K562 (cell line): ENCODE results near the gene HEMK1. TPM values are rescaled to one million over a fixed set of nuclear protein-coding genes. Genes with fewer than 3 reads are reported as not detected.

Source experiments
- ARID3A ChIP-seq: IDR thresholded peaks from 2 replicates; pipeline ENCODE4 v1.6.1; 2012; ENCODE audit warnings: low read depth, low read length, improper control_type of control experiment, borderline replicate concordance
- CBFA2T2 ChIP-seq: fragments of 450-650 bp; conservative IDR thresholded peaks from 2 replicates; pipeline ENCODE4 v1.6.1; 2017; ENCODE audit warnings: mild to moderate bottlenecking
- CREM ChIP-seq: IDR thresholded peaks from 2 replicates; pipeline ENCODE4 v1.6.1; 2014; ENCODE audit warnings: antibody characterized with exemption, low read depth
- DMBX1 ChIP-seq: fragments of 250-450 bp; sonication (Bioruptor Pico); IDR thresholded peaks from 2 replicates; pipeline ENCODE4 v1.8.0; 2022; ENCODE audit warnings: inconsistent platforms, mild to moderate bottlenecking, moderate library complexity, borderline replicate concordance
- ETV5 ChIP-seq: sonication (generic); formaldehyde crosslinking; IDR thresholded peaks from 2 replicates; pipeline ENCODE4 v1.4.0; 2020; ENCODE audit warnings: low read depth, mild to moderate bottlenecking, missing genetic modification reagents
- GABPB1 ChIP-seq: sonication (generic); formaldehyde crosslinking; IDR thresholded peaks from 2 replicates; pipeline ENCODE4 v1.8.0; 2022; ENCODE audit warnings: mild to moderate bottlenecking, missing genetic modification reagents
- NEUROD1 ChIP-seq: fragments of 150-350 bp; IDR thresholded peaks from 2 replicates; pipeline ENCODE4 v1.6.1; 2014; ENCODE audit warnings: borderline replicate concordance, low read length, low read depth; ENCODE audit not compliant: partially characterized antibody
- NFIX ChIP-seq: fragments of 250-450 bp; sonication (Bioruptor Pico); IDR thresholded peaks from 2 replicates; pipeline ENCODE4 v1.4.0; 2020; ENCODE audit warnings: low read depth, mild to moderate bottlenecking, moderate library complexity
- POLR2G ChIP-seq: fragments of 200-400 bp; formaldehyde crosslinking; IDR thresholded peaks from 2 replicates; pipeline ENCODE4 v1.6.1; 2017; ENCODE audit warnings: low read depth, mild to moderate bottlenecking, antibody characterized with exemption, low read length, moderate library complexity
- SIN3B ChIP-seq: fragments of 450-650 bp; IDR thresholded peaks from 2 replicates; pipeline ENCODE4 v1.6.1; 2017; ENCODE audit warnings: low read depth, mild to moderate bottlenecking, moderate library complexity
- SMAD4 ChIP-seq: fragments of 250-450 bp; sonication (Bioruptor Pico); conservative IDR thresholded peaks from 2 replicates; pipeline ENCODE4 v1.8.0; 2021; ENCODE audit warnings: inconsistent platforms, mild to moderate bottlenecking, moderate library complexity
- TAF7 ChIP-seq: fragments of 450-650 bp; IDR thresholded peaks from 2 replicates; pipeline ENCODE4 v1.6.1; 2016; ENCODE audit warnings: missing genetic modification characterization, missing compliant biosample characterization
- TBL1XR1 ChIP-seq, 2 experiments: IDR thresholded peaks; 2 replicates each; pipeline ENCODE4 v1.6.1; 2012; ENCODE audit warnings: improper control_type of control experiment in 2 of 2, low read length in 2 of 2, mild to moderate bottlenecking in 1 of 2
- TEAD2 ChIP-seq: fragments of 450-650 bp; IDR thresholded peaks from 2 replicates; pipeline ENCODE4 v1.6.1; 2016; ENCODE audit warnings: missing genetic modification characterization, control low read depth, missing compliant biosample characterization
- TFAP4 ChIP-seq: sonication (generic); formaldehyde crosslinking; IDR thresholded peaks from 2 replicates; pipeline ENCODE4 v1.8.0; 2022; ENCODE audit warnings: missing genetic modification reagents, mild to moderate bottlenecking, moderate library complexity, borderline replicate concordance
- ZBTB7A ChIP-seq: IDR thresholded peaks from 2 replicates; pipeline ENCODE4 v1.6.1; 2011; ENCODE audit warnings: low read depth, mild to moderate bottlenecking, low read length, moderate library complexity, borderline replicate concordance; ENCODE audit not compliant: control insufficient read depth
- ZNF140 ChIP-seq: fragments of 250-450 bp; sonication (Bioruptor Pico); IDR thresholded peaks from 2 replicates; pipeline ENCODE4 v1.8.0; 2021; ENCODE audit warnings: moderate library complexity, mild to moderate bottlenecking, inconsistent platforms
- ZNF639 ChIP-seq, 2 experiments: fragments of 200-800 bp in 1 of 2; sonication (Bioruptor generic) in 1 of 2; sonication (generic) in 1 of 2; formaldehyde crosslinking in 1 of 2; IDR thresholded peaks in 1 of 2; conservative IDR thresholded peaks in 1 of 2; 2 replicates each; pipeline versions ENCODE4 v1.5.0 to v1.6.1; 2016 to 2020; ENCODE audit warnings: missing compliant biosample characterization in 1 of 2, missing genetic modification characterization in 1 of 2, missing genetic modification reagents in 1 of 2
- polyA plus RNA-seq, 8 experiments: library from polyadenylated mRNA; depleted of rRNA in 4 of 8; stranded (reverse) in 5 of 8; unstranded in 3 of 8; fragments of >200 nt; fragmentation: Nextera tagmentation in 2 of 8; fragmentation: Illumina TruSeq in 1 of 8; extraction: Ambion mirVana in 2 of 8; extraction: Trizol in 1 of 8; gene quantifications; 2 replicates each; pipeline versions ENCODE4 v1.2.1 to v1.2.3, GENCODE V29; 2011 to 2014; ENCODE audit warnings: inconsistent platforms in 1 of 8, missing spikeins in 1 of 8
- total RNA-seq, 7 experiments: library from RNA; depleted of rRNA in 6 of 7; stranded (reverse); fragments of >200 nt in 6 of 7; fragmentation: Illumina TruSeq in 2 of 7; extraction: Trizol in 2 of 7; gene quantifications; 2 replicates each; pipeline versions ENCODE4 v1.2.1 to v1.2.3, GENCODE V29; 2011 to 2021; ENCODE audit warnings: low replicate concordance in 1 of 7

The HEMK1 gene
- total and polyA plus RNA-seq, 9 of the 15 experiments (the other 6 are each of a cell fraction or from before 2014, with no cell fraction given): 2.0 to 16.8 (median 11.4) TPM

- TF ChIP-seq ZNF639 (CRISPR knock-in tag; conservative IDR thresholded peaks at IDR 0.05 in 1 of 2, IDR thresholded peaks at IDR 0.05 in 1 of 2) (peak in 1 of 2 experiments; percentile 90; a peak in 2 of 4 replicates), DMBX1 (CRISPR knock-in tag) (no peak), SMAD4 (CRISPR knock-in tag) (peak; percentile 29; the same call in 1 of the 2 replicates), NEUROD1 (peak; percentile 70), TFAP4 (CRISPR knock-in tag) (peak; percentile 84), ETV5 (CRISPR knock-in tag) (peak; percentile 52; the same call in 1 of the 2 replicates), POLR2G (peak; percentile 83), CBFA2T2 (peak; percentile 1; the same call in 1 of the 2 replicates), CREM (peak; percentile 95), GABPB1 (CRISPR knock-in tag) (peak; percentile 98), ZNF140 (no peak), NFIX (CRISPR knock-in tag) (peak; percentile 51; the same call in 1 of the 2 replicates), SIN3B (peak; percentile 90), ZBTB7A (peak; percentile 93), TBL1XR1 (IDR thresholded peaks at IDR 0.05; ENCODE audit: low read length in 2 of 2) (no peak), ARID3A (no peak), TEAD2 (tag) (no peak), TAF7 (tag) (0 out of 2 replicates have a peak, but pooled peaks have one; percentile 36)
Observed at GRCh38 chr3:50568947-50569749, at the start of gene HEMK1 (continued).
